Peyer's patch (tissue), 4 donors: Measurements from ENCODE around the gene DNAH17.

ENCODE experiments used
- POLR2A ChIP-seq, 2 donors: fragments of 450-650 bp; IDR thresholded peaks; one replicate each; pipeline ENCODE4 v1.5.1; 2017; ENCODE audit warnings: antibody characterized with exemption in 2 of 2, mild to moderate bottlenecking in 2 of 2, moderate library complexity in 2 of 2
- TF ChIP-seq, protein P1 (sequence below), 6 experiments: fragments of 450-650 bp in 4 of 6; fragments of 200-600 bp in 2 of 6; sonication (generic) in 1 of 6; IDR thresholded peaks; one replicate each; pipeline ENCODE4 v1.5.1; 2017 to 2019; ENCODE audit warnings: antibody characterized with exemption in 6 of 6, mild to moderate bottlenecking in 3 of 6, moderate library complexity in 1 of 6

GRCh38 chr17:78444392-78444791, 132.8 kb downstream of the DNAH17 start:
- TF ChIP-seq, protein P1, sequence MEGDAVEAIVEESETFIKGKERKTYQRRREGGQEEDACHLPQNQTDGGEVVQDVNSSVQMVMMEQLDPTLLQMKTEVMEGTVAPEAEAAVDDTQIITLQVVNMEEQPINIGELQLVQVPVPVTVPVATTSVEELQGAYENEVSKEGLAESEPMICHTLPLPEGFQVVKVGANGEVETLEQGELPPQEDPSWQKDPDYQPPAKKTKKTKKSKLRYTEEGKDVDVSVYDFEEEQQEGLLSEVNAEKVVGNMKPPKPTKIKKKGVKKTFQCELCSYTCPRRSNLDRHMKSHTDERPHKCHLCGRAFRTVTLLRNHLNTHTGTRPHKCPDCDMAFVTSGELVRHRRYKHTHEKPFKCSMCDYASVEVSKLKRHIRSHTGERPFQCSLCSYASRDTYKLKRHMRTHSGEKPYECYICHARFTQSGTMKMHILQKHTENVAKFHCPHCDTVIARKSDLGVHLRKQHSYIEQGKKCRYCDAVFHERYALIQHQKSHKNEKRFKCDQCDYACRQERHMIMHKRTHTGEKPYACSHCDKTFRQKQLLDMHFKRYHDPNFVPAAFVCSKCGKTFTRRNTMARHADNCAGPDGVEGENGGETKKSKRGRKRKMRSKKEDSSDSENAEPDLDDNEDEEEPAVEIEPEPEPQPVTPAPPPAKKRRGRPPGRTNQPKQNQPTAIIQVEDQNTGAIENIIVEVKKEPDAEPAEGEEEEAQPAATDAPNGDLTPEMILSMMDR (IDR thresholded peaks at IDR 0.05) = no peak
- TF ChIP-seq POLR2A (IDR thresholded peaks at IDR 0.05) = no peak
